ENCODE measurements around the gene UBE2E1. TPM values are rescaled to one million over a fixed set of nuclear protein-coding genes. Genes with fewer than 3 reads are reported as not detected.
"Not testable (repeated sequence)": the region's sequence is repeated elsewhere in the genome, so short reads cannot be mapped to it uniquely, and the experiment has no call there.

UBE2E1 gene
- total and polyA plus RNA-seq, 2 donors (not counting 1 experiment from before 2014, with no cell fraction given), result 46.7 to 63.7 TPM

GRCh38 chr3:23845326-23846216, 39.8 kb downstream of the UBE2E1 start:
- intact Hi-C loops (cut with micrococcal nuclease), result no loop called here
- Histone ChIP-seq H3K27ac (ENCODE audit: low read length in 2 of 2) (no peak overlapping the region), H3K36me3 (replicated peaks in 1 of 2; ENCODE audit: control extremely low read depth in 1 of 2, control insufficient read depth in 1 of 2, extremely low read depth in 1 of 2, insufficient read depth in 2 of 2, low read length in 1 of 2) (no peaks in the 10 kb centered on the region), H3K4me3 (ENCODE audit: control extremely low read depth in 1 of 5, extremely low read depth in 1 of 5, insufficient read depth in 1 of 5, low read depth in 2 of 5, low read length in 4 of 5) (no peak overlapping the region), H4K20me1 (ENCODE audit: control insufficient read depth, insufficient read depth, low read length, poor library complexity, severe bottlenecking) (peaks cover 43% of the 10 kb centered on the region), H3K9me3 (ENCODE audit: control extremely low read depth in 1 of 3, control insufficient read depth in 2 of 3, insufficient read depth in 1 of 3, low read length in 2 of 3) (no peaks in the 10 kb centered on the region), H3K4me2 (replicated peaks; ENCODE audit: low read depth, low read length, poor library complexity, severe bottlenecking) (peak overlapping the region; percentile 19), H3K4me1 (ENCODE audit: control insufficient read depth in 2 of 2, insufficient read depth in 2 of 2, low read length in 2 of 2) (peaks cover 4 to 10% of the 10 kb centered on the region in 2 donors), H3K79me2 (ENCODE audit: control insufficient read depth, insufficient read depth, low read length) (peaks cover 98% of the 10 kb centered on the region), H2AFZ (ENCODE audit: insufficient read depth, low read depth, low read length, poor library complexity, severe bottlenecking) (no peak overlapping the region), H3K27me3 (replicated peaks in 1 of 4; ENCODE audit: control extremely low read depth in 1 of 4, control insufficient read depth in 3 of 4, insufficient read depth in 4 of 4, low read length in 3 of 4) (no peaks in the 10 kb centered on the region), H3K9ac (ENCODE audit: low read length) (no peak overlapping the region)
- peak; percentile 18 for DNase-seq
- CTCF ChIA-PET, result interaction anchor here (1.3 to 1.6 kb wide), 2 partner anchors 18 to 43 kb away, joined by 3 read pairs; no protein-coding TSS in a partner anchor
- no peak for ATAC-seq (ENCODE audit: low read depth)
- no peak overlapping the region for H3K27ac Mint-ChIP-seq
- H3K9me3 Mint-ChIP-seq (ENCODE audit: insufficient read depth), result no peaks in the 10 kb centered on the region
- H3K4me1 Mint-ChIP-seq, result peaks cover 37% of the 10 kb centered on the region
- TF ChIP-seq, protein P1, sequence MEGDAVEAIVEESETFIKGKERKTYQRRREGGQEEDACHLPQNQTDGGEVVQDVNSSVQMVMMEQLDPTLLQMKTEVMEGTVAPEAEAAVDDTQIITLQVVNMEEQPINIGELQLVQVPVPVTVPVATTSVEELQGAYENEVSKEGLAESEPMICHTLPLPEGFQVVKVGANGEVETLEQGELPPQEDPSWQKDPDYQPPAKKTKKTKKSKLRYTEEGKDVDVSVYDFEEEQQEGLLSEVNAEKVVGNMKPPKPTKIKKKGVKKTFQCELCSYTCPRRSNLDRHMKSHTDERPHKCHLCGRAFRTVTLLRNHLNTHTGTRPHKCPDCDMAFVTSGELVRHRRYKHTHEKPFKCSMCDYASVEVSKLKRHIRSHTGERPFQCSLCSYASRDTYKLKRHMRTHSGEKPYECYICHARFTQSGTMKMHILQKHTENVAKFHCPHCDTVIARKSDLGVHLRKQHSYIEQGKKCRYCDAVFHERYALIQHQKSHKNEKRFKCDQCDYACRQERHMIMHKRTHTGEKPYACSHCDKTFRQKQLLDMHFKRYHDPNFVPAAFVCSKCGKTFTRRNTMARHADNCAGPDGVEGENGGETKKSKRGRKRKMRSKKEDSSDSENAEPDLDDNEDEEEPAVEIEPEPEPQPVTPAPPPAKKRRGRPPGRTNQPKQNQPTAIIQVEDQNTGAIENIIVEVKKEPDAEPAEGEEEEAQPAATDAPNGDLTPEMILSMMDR (IDR thresholded peaks at IDR 0.05), result no peak
- TF ChIP-seq EZH2 (IDR thresholded peaks at IDR 0.05; ENCODE audit: borderline replicate concordance, insufficient read depth, low read depth, low read length, poor library complexity, severe bottlenecking), result no peak
- H3K27me3 Mint-ChIP-seq, result no peaks in the 10 kb centered on the region
- WGBS (ENCODE audit: insufficient coverage), result no CpG with 5 or more reads among the region's 5 CpGs
- H3K4me3 Mint-ChIP-seq, result no peak overlapping the region
- POLR2A ChIA-PET, result interaction anchor here (0.6 kb wide), 1 partner anchor 115 kb away, joined by 3 read pairs; no protein-coding TSS in a partner anchor

GRCh38 chr3:23849462-23849861, 43.7 kb downstream of the UBE2E1 start:
- intact Hi-C loops (cut with micrococcal nuclease), result not testable (repeated sequence)

More at GRCh38 chr3:23849462-23849861, 43.7 kb downstream of the UBE2E1 start:
- ATAC-seq (ENCODE audit: low read depth); DNase-seq; H3K27me3 Mint-ChIP-seq; H3K4me1 ChIP-seq (ENCODE audit: control insufficient read depth in 2 of 2, insufficient read depth in 2 of 2, low read length in 2 of 2); H3K9ac ChIP-seq (ENCODE audit: low read length); H3K27ac Mint-ChIP-seq; H3K4me3 Mint-ChIP-seq; H3K27me3 ChIP-seq (replicated peaks in 1 of 4; ENCODE audit: control extremely low read depth in 1 of 4, control insufficient read depth in 3 of 4, insufficient read depth in 4 of 4, low read length in 3 of 4); H3K4me2 ChIP-seq (replicated peaks; ENCODE audit: low read depth, low read length, poor library complexity, severe bottlenecking); H3K4me3 ChIP-seq (ENCODE audit: control extremely low read depth in 1 of 5, extremely low read depth in 1 of 5, insufficient read depth in 1 of 5, low read depth in 2 of 5, low read length in 4 of 5); H2AFZ ChIP-seq (ENCODE audit: insufficient read depth, low read depth, low read length, poor library complexity, severe bottlenecking); CTCF ChIA-PET; H3K27ac ChIP-seq (ENCODE audit: low read length in 2 of 2); H3K36me3 ChIP-seq (replicated peaks in 1 of 2; ENCODE audit: control extremely low read depth in 1 of 2, control insufficient read depth in 1 of 2, extremely low read depth in 1 of 2, insufficient read depth in 2 of 2, low read length in 1 of 2); H3K9me3 ChIP-seq (ENCODE audit: control extremely low read depth in 1 of 3, control insufficient read depth in 2 of 3, insufficient read depth in 1 of 3, low read length in 2 of 3); POLR2A ChIA-PET; H3K9me3 Mint-ChIP-seq (ENCODE audit: insufficient read depth): not testable (repeated sequence)
- peaks cover 22% of the 10 kb centered on the region for H3K4me1 Mint-ChIP-seq
- Histone ChIP-seq H3K79me2 (ENCODE audit: control insufficient read depth, insufficient read depth, low read length) (peaks cover 98% of the 10 kb centered on the region), H4K20me1 (ENCODE audit: control insufficient read depth, insufficient read depth, low read length, poor library complexity, severe bottlenecking) (peaks cover 61% of the 10 kb centered on the region)
- 100% methylated on average over 1 of the region's 2 CpGs for WGBS (ENCODE audit: insufficient coverage)

Measured in B cell (primary cell).